GM23248 (cell line): ENCODE data around the gene TRAF2. TPM values are rescaled to one million over a fixed set of nuclear protein-coding genes. Genes with fewer than 3 reads are reported as not detected.

Experiments used
- DNase-seq: peaks from one replicate; pipeline ENCODE4 v3.0.0-alpha.2; 2015
- H2AFZ ChIP-seq: fragments of 200-600 bp; sonication (generic); 2 replicates; pipeline ENCODE4 v1.6.1; 2016; ENCODE audit warnings: antibody characterized with exemption
- H3F3A ChIP-seq: fragments of 200-600 bp; sonication (generic); 2 replicates; pipeline ENCODE4 v1.6.1; 2016; ENCODE audit warnings: mild to moderate bottlenecking, antibody characterized with exemption, mixed run types; ENCODE audit not compliant: insufficient read depth
- H3K27ac ChIP-seq: fragments of 200-600 bp; sonication (generic); 2 replicates; pipeline ENCODE4 v1.5.1; 2016; ENCODE audit warnings: mild to moderate bottlenecking
- H3K27me3 ChIP-seq: fragments of 200-600 bp; sonication (generic); replicated peaks from 2 replicates; pipeline ENCODE4 v1.6.1; 2016; ENCODE audit warnings: mild to moderate bottlenecking; ENCODE audit not compliant: insufficient read depth
- H3K36me3 ChIP-seq: fragments of 200-600 bp; sonication (generic); 2 replicates; pipeline ENCODE4 v1.6.1; 2016; ENCODE audit warnings: low read depth, mild to moderate bottlenecking
- H3K4me1 ChIP-seq: fragments of 200-600 bp; sonication (generic); 2 replicates; pipeline ENCODE4 v1.6.1; 2016; ENCODE audit warnings: mild to moderate bottlenecking; ENCODE audit not compliant: insufficient read depth
- H3K4me2 ChIP-seq: fragments of 200-600 bp; sonication (generic); one replicate; pipeline ENCODE4 v1.6.1; 2016; ENCODE audit warnings: mild to moderate bottlenecking; ENCODE audit not compliant: unreplicated experiment
- H3K4me3 ChIP-seq: fragments of 200-600 bp; sonication (generic); 2 replicates; pipeline ENCODE4 v1.5.1; 2016; ENCODE audit warnings: mild to moderate bottlenecking
- H3K79me2 ChIP-seq: fragments of 200-600 bp; sonication (generic); 2 replicates; pipeline ENCODE4 v1.6.1; 2016; ENCODE audit warnings: mild to moderate bottlenecking; ENCODE audit not compliant: insufficient read depth
- H3K9ac ChIP-seq: fragments of 200-600 bp; sonication (generic); 2 replicates; pipeline ENCODE4 v1.6.1; 2016; ENCODE audit warnings: mild to moderate bottlenecking
- H3K9me2 ChIP-seq: fragments of 200-600 bp; sonication (generic); 2 replicates; pipeline ENCODE4 v1.6.1; 2016; ENCODE audit warnings: mixed run types, mild to moderate bottlenecking, moderate library complexity; ENCODE audit not compliant: insufficient read depth
- H3K9me3 ChIP-seq: fragments of 200-600 bp; sonication (generic); one replicate; pipeline ENCODE4 v1.6.1; 2017; ENCODE audit warnings: low read depth
- H4K20me1 ChIP-seq: fragments of 200-600 bp; sonication (generic); 2 replicates; pipeline ENCODE4 v1.6.0; 2016; ENCODE audit not compliant: insufficient read depth
- EZH2 ChIP-seq: fragments of 200-600 bp; sonication (generic); IDR thresholded peaks from 2 replicates; pipeline ENCODE4 v1.6.1; 2018; ENCODE audit warnings: antibody characterized with exemption, mild to moderate bottlenecking; ENCODE audit not compliant: insufficient read depth, poor library complexity, severe bottlenecking
- EZH2phosphoT487 ChIP-seq: fragments of 200-600 bp; sonication (generic); IDR thresholded peaks from 2 replicates; pipeline ENCODE4 v1.6.1; 2018; ENCODE audit warnings: antibody characterized with exemption, moderate library complexity, mild to moderate bottlenecking, low read depth; ENCODE audit not compliant: insufficient read depth
- whole genome bisulfite sequencing, 2 experiments: methylation state at CpG; one replicate each; pipeline ENCODE4 v1.1.6; 2015 to 2017; ENCODE audit warnings: low lambda C conversion rate in 2 of 2, low coverage in 1 of 2; ENCODE audit errors: missing lambda C conversion rate in 2 of 2; 5-methylcytosine and 5-hydroxymethylcytosine counted together
- in situ Hi-C: fragments of 300-500 bp; cut with MboI; formaldehyde crosslinking; loops from 2 replicates; pipeline ENCODE4 v1.15.0; 2020
- polyA plus RNA-seq: library from polyadenylated mRNA; unstranded; fragments of >200 nt; fragmentation: Nextera tagmentation; extraction: Ambion mirVana; gene quantifications from 2 replicates; pipeline ENCODE4 v1.2.1, GENCODE V29; 2016
- total RNA-seq: library from RNA; depleted of rRNA; stranded (reverse); fragments of >200 nt; shearing (Covaris generic); gene quantifications from 2 replicates; pipeline ENCODE4 v1.2.3, GENCODE V29; 2014

TRAF2 gene
- total and polyA plus RNA-seq, 2 experiments from 2014 or later = 8.1 to 15.0 TPM

- H3F3A ChIP-seq = no peaks in the 10 kb centered on the region
- DNase-seq = no peak
- H3K9me3 ChIP-seq = no peaks in the 10 kb centered on the region
- H3K4me3 ChIP-seq = no peak overlapping the region
- H3K27ac ChIP-seq = no peak overlapping the region
- in situ Hi-C loops = no loop called here
- no peaks in the 10 kb centered on the region for H3K79me2 ChIP-seq
- H4K20me1 ChIP-seq = no peaks in the 10 kb centered on the region
- no peaks in the 10 kb centered on the region for H3K4me1 ChIP-seq
- no peak overlapping the region for H3K9ac ChIP-seq
- WGBS, 2 experiments = 73 to 89% methylated on average over 4 of the region's 4 CpGs
- no peaks in the 10 kb centered on the region for H3K9me2 ChIP-seq
- TF ChIP-seq EZH2phosphoT487 (no peak), EZH2 (no peak)
- H3K36me3 ChIP-seq = no peaks in the 10 kb centered on the region
- H3K27me3 ChIP-seq = no peaks in the 10 kb centered on the region; the same call in 1 of the 2 replicates
- H3K4me2 ChIP-seq = no peak overlapping the region
- no peak overlapping the region for H2AFZ ChIP-seq
Measured at GRCh38 chr9:136956604-136957003, 70.3 kb downstream of the TRAF2 start.

GRCh38 chr9:136957461-136957860, 71.1 kb downstream of the TRAF2 start:
- Histone ChIP-seq H3K36me3 (no peaks in the 10 kb centered on the region), H2AFZ (no peak overlapping the region), H3K79me2 (no peaks in the 10 kb centered on the region), H3K27me3 (no peaks in the 10 kb centered on the region; the same call in 1 of the 2 replicates), H3K9me3 (no peaks in the 10 kb centered on the region), H3K9me2 (no peaks in the 10 kb centered on the region), H4K20me1 (no peaks in the 10 kb centered on the region), H3K4me3 (no peak overlapping the region), H3K4me1 (no peaks in the 10 kb centered on the region), H3F3A (no peaks in the 10 kb centered on the region), H3K27ac (no peak overlapping the region), H3K4me2 (no peak overlapping the region), H3K9ac (no peak overlapping the region)
- TF ChIP-seq EZH2phosphoT487 (no peak), EZH2 (no peak)
- no peak for DNase-seq
- in situ Hi-C loops = no loop called here
- 77% methylated on average over 1 of the region's 1 CpG; no CpG with 5 or more reads in 1 of the 2 experiments for WGBS, 2 experiments

- Histone ChIP-seq H3K79me2 (no peaks in the 10 kb centered on the region), H3K36me3 (no peaks in the 10 kb centered on the region), H3K27ac (no peak overlapping the region), H3K9me2 (no peaks in the 10 kb centered on the region), H3K4me3 (no peak overlapping the region), H3K4me1 (no peaks in the 10 kb centered on the region), H3K27me3 (no peaks in the 10 kb centered on the region; the same call in 1 of the 2 replicates), H3K9ac (no peak overlapping the region), H3K9me3 (no peaks in the 10 kb centered on the region), H3F3A (no peaks in the 10 kb centered on the region), H3K4me2 (no peak overlapping the region), H2AFZ (no peak overlapping the region), H4K20me1 (no peaks in the 10 kb centered on the region)
- no peak for DNase-seq
- in situ Hi-C loops = no loop called here
- TF ChIP-seq EZH2phosphoT487 = no peak
- TF ChIP-seq EZH2 = no peak
- 82 to 83% methylated on average over 6 of the region's 6 CpGs for WGBS, 2 experiments
Measured at GRCh38 chr9:136957901-136958300, 71.6 kb downstream of the TRAF2 start.

- Histone ChIP-seq H3K9me3 (no peaks in the 10 kb centered on the region), H3K4me2 (no peak overlapping the region), H3F3A (no peaks in the 10 kb centered on the region), H3K4me3 (no peak overlapping the region), H3K27ac (no peak overlapping the region), H3K79me2 (no peaks in the 10 kb centered on the region), H3K36me3 (no peaks in the 10 kb centered on the region), H2AFZ (no peak overlapping the region), H3K4me1 (no peaks in the 10 kb centered on the region), H3K9ac (no peak overlapping the region), H4K20me1 (no peaks in the 10 kb centered on the region), H3K27me3 (no peaks in the 10 kb centered on the region; the same call in 1 of the 2 replicates), H3K9me2 (no peaks in the 10 kb centered on the region)
- DNase-seq = no peak
- 85 to 92% methylated on average over 7 of the region's 7 CpGs for WGBS, 2 experiments
- in situ Hi-C loops = no loop called here
- no peak for TF ChIP-seq EZH2
- TF ChIP-seq EZH2phosphoT487 = no peak
Measured at GRCh38 chr9:136958473-136958872, 72.2 kb downstream of the TRAF2 start.
